DMS153 treated with DMSO at 0.1 percent for 48 hours (cell line): ENCODE data around the gene RER1.

Source experiments
- DNase-seq: peaks from one replicate; lab custom pipeline; 2025; ENCODE audit not compliant: unreplicated experiment; lab: John Stamatoyannopoulos, UW

Gene RER1

GRCh38 chr1:2442661-2443060 lies 51.0 kb downstream of the RER1 start:
- no peak for DNase-seq

GRCh38 chr1:2443277-2444137 lies 51.9 kb downstream of the RER1 start:
- DNase-seq: no peak

GRCh38 chr1:2444138-2444591 lies 52.5 kb downstream of the RER1 start:
- DNase-seq: no peak

GRCh38 chr1:2445162-2445822 lies 53.7 kb downstream of the RER1 start:
- DNase-seq: no peak

GRCh38 chr1:2445823-2446215 lies 54.2 kb downstream of the RER1 start:
- DNase-seq: no peak

- DNase-seq: no peak
Measured at GRCh38 chr1:2446394-2446793, 54.8 kb downstream of the RER1 start.

GRCh38 chr1:2446861-2447260 lies 55.2 kb downstream of the RER1 start:
- no peak for DNase-seq

- DNase-seq: no peak
Measured at GRCh38 chr1:2447276-2448097, 55.8 kb downstream of the RER1 start.

GRCh38 chr1:2448098-2448445 lies 56.4 kb downstream of the RER1 start:
- DNase-seq: peak; percentile 32

- no peak for DNase-seq
Measured at GRCh38 chr1:2449636-2450454, 58.2 kb downstream of the RER1 start.

- no peak for DNase-seq
Measured at GRCh38 chr1:2451741-2452140, 60.1 kb downstream of the RER1 start.

GRCh38 chr1:2452201-2452931 lies 60.7 kb downstream of the RER1 start:
- DNase-seq: no peak

GRCh38 chr1:2452932-2453315 lies 61.3 kb downstream of the RER1 start:
- DNase-seq: no peak

GRCh38 chr1:2454227-2454626 lies 62.6 kb downstream of the RER1 start:
- DNase-seq: no peak
